Subcutaneous abdominal adipose tissue (tissue), 5 donors: ENCODE measurements around the gene HEXIM2.

Experiments
- H3K27ac ChIP-seq: one replicate; pipeline ENCODE4 v1.7.0; 2013; ENCODE audit warnings: low read depth, mild to moderate bottlenecking, inconsistent platforms, low read length, moderate library complexity
- H3K27me3 ChIP-seq, 5 donors: one replicate each; pipeline ENCODE4 v1.7.0; 2013; ENCODE audit warnings: low read length in 5 of 5, inconsistent platforms in 1 of 5; ENCODE audit not compliant: control insufficient read depth in 5 of 5, insufficient read depth in 4 of 5
- H3K36me3 ChIP-seq, 5 donors: one replicate each; pipeline ENCODE4 v1.7.0; 2013; ENCODE audit warnings: low read length in 5 of 5; ENCODE audit not compliant: control insufficient read depth in 5 of 5, insufficient read depth in 5 of 5
- H3K4me1 ChIP-seq, 5 donors: one replicate each; pipeline ENCODE4 v1.7.0; 2013; ENCODE audit warnings: low read length in 5 of 5, mild to moderate bottlenecking in 3 of 5, moderate library complexity in 1 of 5; ENCODE audit not compliant: control insufficient read depth in 5 of 5, insufficient read depth in 5 of 5
- H3K4me3 ChIP-seq, 5 donors: one replicate each; pipeline ENCODE4 v1.7.0; 2013; ENCODE audit warnings: low read length in 5 of 5, low read depth in 1 of 5
- H3K9ac ChIP-seq, 5 donors: one replicate each; pipeline ENCODE4 v1.7.0; 2013; ENCODE audit warnings: low read length in 5 of 5, mild to moderate bottlenecking in 4 of 5, moderate library complexity in 3 of 5
- H3K9me3 ChIP-seq, 5 donors: one replicate each; pipeline ENCODE4 v1.7.0; 2013; ENCODE audit warnings: low read length in 5 of 5; ENCODE audit not compliant: control insufficient read depth in 5 of 5
- donor health status: healthy.
- donor health status: healthy.
- donor health status: healthy.
- donor health status: healthy.
- donor health status: healthy.

Gene HEXIM2

DNA sequence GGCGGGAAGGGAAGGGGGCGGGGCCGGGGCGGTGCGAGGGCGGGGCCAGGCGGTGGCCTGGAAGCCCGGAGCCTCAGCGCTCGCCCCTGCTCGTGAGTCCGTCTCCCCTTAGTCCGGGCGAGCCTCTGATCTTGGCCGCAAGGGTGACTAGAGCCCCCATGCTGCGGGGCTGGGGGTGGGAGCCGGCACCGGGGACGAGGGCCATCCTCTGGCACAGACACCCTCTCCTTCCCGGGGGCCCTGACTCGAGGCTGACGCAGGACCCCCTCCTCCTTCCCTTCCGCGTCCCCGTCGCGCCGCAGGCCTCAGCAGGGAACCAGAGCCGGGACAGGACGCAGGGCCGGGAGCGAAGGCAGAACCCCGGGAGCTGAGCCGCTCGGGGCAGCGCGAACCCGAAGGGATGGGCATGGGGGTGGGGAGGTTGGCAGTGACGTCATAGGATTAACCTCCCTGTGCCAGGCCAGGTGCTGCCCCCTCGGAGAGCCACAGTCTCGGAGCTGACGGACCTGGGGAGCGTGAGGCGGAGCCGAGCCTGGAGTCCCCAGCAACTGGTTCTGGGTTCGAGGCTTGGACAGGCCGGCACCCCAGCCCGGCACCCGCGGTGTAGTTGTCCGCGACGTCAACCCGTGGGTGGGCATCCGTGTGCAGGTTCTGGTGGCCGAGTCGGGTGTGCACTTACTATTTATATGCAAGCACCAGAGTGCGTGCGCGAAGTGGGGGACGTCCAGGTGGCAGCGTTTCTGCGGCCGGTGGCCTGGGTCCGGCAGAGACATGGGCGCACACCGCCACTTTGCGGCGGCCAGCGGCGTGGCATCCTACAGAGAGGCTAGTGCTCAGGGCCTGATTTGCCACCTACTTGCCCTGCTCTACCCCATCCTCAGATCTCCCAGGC is 28.9 kb upstream of the HEXIM2 start:
- H3K4me1 ChIP-seq: peaks cover 11 to 75% (median 73%) of the 10 kb centered on the region in 5 donors
- peak overlapping the region in 4 of 5 donors; percentile 68 to 86 (median 79) for H3K9ac ChIP-seq

DNA sequence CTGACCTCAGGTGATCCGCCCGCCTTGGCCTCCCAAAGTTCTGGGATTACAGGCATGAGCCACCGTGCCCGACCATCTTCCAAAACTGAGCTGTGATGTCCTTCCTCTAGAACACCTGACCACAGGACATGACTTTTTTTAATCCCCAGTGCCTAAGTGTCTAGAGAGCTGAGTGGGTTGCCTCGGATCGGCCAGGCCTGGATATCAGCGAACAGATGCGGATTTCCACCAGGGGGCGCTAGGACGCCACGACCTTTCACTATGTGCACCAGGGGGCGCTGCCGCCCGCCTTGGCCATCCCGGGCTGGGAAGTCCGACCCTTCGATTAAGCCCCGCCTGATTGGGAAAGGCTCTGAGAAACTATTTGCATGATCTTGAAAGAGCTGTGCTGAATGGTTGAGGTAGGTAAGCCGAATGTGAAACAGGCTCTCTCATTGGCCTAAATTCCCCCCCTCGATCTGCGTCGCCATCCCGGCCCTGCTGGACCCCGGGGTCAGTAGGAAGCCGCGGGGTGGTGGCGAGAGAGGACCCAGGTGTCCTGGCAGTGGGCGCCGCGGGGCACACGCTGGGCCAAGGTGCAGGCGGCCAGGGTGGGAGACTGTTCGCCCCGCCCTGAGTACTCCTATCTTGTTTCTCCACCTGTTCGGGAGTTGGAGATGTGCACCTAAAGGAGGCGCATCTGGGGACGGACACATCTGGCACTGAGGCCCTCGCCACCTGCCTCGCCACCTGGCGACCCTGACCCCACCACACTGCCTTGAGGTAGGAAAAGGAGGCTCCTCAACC is 26.3 kb upstream of the HEXIM2 start, which contains the start of gene ACBD4:
Gene ACBD4 (plus strand): TSS at position 496 of the 786 bp plus-strand sequence. CDS start 458 bp downstream, outside the sequence.
- Histone ChIP-seq H3K27me3 (no peaks in the 10 kb centered on the region), H3K9me3 (no peaks in the 10 kb centered on the region), H3K9ac (peak within 1 kb of the TSS in 4 of 5 donors; percentile 62 to 90 (median 71)), H3K4me1 (peaks cover 5 to 56% (median 53%) of the 10 kb centered on the region in 5 donors), H3K4me3 (peak within 1 kb of the TSS; percentile 52 to 85 (median 81)), H3K27ac (peak within 1 kb of the TSS; percentile 78), H3K36me3 (peaks cover 0 to 8% (median 0%) of the 10 kb centered on the region in 5 donors)

More for the DNA sequence above, 28.9 kb upstream of the HEXIM2 start:
- Histone ChIP-seq H3K9me3 (no peaks in the 10 kb centered on the region), H3K27ac (peak overlapping the region; percentile 89), H3K27me3 (no peaks in the 10 kb centered on the region), H3K4me3 (peak overlapping the region in 4 of 5 donors; percentile 70 to 87 (median 78)), H3K36me3 (peaks cover 0 to under 1% (median 0%) of the 10 kb centered on the region in 5 donors)

DNA sequence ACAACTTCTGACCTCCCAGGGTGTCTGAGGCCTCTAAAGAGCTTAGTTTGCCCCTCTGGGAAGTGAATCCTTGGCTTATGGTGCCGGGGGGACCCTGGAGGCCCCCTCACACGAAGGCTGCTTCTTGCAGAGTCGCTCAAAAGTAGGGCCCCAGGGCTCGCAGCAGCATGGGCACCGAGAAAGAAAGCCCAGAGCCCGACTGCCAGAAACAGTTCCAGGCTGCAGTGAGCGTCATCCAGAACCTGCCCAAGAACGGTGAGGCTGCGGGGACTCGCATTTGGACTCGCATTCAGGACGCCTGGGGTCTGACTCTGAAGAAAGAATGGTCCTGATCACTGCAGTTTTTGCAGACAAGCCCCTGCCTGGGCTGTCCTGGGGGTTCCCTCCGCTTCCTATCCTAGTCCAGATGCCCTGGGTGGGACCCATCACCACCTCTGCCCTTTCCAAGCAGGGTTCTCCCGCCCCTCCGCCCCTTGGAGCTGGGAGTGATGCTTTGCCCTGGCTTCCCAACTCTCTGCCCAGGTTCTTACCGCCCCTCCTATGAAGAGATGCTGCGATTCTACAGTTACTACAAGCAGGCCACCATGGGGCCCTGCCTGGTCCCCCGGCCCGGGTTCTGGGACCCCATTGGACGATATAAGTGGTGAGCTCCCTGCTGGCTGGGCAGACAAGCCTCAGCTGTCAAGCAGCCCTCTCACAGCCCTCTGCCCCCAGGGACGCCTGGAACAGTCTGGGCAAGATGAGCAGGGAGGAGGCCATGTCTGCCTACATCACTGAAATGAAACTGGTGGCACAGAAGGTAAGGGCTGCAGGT is 25.5 kb upstream of the HEXIM2 start:
- Histone ChIP-seq H3K27me3 (no peaks in the 10 kb centered on the region), H3K9ac (peak overlapping the region in 4 of 5 donors; percentile 62 to 90 (median 71)), H3K4me3 (peak overlapping the region; percentile 52 to 85 (median 81)), H3K4me1 (peaks cover 5 to 48% (median 46%) of the 10 kb centered on the region in 5 donors), H3K36me3 (peaks cover 0 to 8% (median 0%) of the 10 kb centered on the region in 5 donors), H3K9me3 (no peaks in the 10 kb centered on the region), H3K27ac (peak overlapping the region; percentile 78)

DNA sequence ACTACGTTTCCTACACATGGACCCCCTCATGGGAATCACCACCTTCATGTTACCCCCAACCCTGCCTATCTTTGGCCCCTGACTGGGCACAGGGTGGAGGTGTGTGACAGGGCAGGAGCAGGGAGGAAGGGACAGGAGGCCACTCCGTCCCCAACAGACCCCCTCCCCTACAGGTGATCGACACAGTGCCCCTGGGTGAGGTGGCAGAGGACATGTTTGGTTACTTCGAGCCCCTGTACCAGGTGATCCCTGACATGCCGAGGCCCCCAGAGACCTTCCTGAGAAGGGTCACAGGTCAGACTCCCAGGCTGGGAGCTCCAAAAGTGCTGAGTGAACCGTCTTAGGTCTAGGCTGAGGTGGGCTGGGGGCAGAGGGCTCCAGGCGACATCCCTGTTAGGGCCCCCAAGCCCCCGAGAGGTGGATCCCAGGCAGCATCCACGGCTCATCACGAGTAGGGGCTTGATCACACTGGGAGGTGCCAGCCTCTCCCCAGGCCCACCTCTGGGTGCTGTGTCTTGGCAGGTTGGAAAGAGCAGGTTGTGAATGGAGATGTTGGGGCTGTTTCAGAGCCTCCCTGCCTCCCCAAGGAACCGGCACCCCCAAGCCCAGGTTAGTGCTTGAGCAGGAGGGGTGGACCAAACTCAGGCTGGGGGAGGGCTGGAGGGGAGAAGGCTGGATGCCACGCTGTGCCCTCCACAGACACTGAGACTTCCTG is 24.7 kb upstream of the HEXIM2 start:
- H3K27ac ChIP-seq: no peak overlapping the region
- H3K9ac ChIP-seq: peak overlapping the region in 2 of 5 donors; percentile 2 to 63

DNA sequence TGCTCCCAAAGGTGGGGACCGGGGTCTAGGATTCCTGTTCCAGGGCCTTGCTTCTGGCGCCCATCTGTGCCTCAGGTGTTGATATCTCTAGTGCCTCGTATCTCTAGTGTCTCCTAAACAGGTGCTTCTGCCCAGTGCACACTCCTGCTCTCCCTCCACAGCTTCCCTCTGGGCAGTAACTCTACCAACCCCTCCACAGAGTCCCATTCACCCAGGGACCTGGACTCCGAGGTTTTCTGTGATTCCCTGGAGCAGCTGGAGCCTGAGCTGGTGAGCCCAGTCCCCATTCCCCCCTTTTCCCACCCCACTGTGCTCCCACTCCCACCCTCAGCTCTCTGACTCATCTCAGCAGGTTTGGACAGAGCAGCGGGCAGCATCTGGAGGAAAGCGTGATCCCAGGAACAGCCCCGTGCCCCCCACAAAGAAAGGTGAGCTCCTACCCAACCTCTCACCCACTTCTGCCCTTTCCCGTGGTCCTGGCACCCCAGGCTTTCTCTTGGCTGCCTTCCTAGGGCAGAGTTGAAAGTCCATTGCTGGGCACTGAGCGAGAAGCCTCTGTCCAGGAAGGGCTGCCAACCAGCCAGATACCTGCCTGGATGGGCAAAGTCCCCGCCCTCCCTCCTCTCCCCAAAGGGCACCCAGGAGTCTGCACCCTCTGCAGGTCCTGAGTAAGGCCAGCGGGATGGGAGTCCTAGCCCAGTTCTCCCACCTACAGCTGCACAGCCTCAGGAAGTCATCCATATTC is 23.9 kb upstream of the HEXIM2 start:
- H3K36me3 ChIP-seq: peaks cover 0 to 8% (median 0%) of the 10 kb centered on the region in 5 donors
- peaks cover 5 to 38% (median 34%) of the 10 kb centered on the region in 5 donors for H3K4me1 ChIP-seq
- no peaks in the 10 kb centered on the region for H3K9me3 ChIP-seq
- H3K27me3 ChIP-seq: no peaks in the 10 kb centered on the region
- no peak overlapping the region for H3K4me3 ChIP-seq
- H3K27ac ChIP-seq: no peak overlapping the region
- peak overlapping the region in 2 of 5 donors; percentile 2 to 4 for H3K9ac ChIP-seq

More for the DNA sequence above, 24.7 kb upstream of the HEXIM2 start:
- Histone ChIP-seq H3K9me3 (no peaks in the 10 kb centered on the region), H3K27me3 (no peaks in the 10 kb centered on the region), H3K4me1 (peaks cover 5 to 40% (median 37%) of the 10 kb centered on the region in 5 donors), H3K4me3 (peak overlapping the region in 2 of 5 donors; percentile 81 to 83), H3K36me3 (peaks cover 0 to 8% (median 0%) of the 10 kb centered on the region in 5 donors)

DNA sequence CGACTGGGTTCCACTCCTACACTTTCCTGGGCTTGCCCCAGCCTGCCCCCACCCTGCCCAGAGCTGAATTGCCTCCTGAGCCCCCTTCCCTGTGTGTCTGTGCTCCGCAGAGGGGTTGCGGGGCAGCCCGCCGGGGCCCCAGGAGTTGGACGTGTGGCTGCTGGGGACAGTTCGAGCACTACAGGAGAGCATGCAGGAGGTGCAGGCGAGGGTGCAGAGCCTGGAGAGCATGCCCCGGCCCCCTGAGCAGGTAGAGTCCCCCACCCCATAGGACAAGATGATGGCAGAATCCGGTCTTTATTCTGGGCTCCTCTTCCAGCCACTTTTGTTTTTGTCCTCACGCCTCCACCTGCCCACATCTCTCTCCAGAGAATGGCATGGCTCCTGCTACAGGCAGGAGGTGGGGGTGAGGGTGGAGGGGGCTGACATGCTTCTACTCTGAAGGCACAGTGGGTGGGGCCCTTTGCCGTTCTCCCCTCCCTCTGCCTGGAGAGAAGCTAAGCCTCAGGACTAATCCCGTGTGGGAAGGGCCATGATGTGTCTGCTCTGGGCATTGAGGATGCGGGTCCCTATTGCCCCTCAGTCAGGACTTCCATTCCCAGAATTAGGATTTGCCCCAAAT is 22.7 kb upstream of the HEXIM2 start:
- no peaks in the 10 kb centered on the region for H3K9me3 ChIP-seq
- no peaks in the 10 kb centered on the region for H3K27me3 ChIP-seq
- H3K4me1 ChIP-seq: peaks cover 7 to 41% (median 39%) of the 10 kb centered on the region in 5 donors
- H3K4me3 ChIP-seq: no peak overlapping the region
- no peak overlapping the region for H3K9ac ChIP-seq
- peaks cover 0 to 8% (median 0%) of the 10 kb centered on the region in 5 donors for H3K36me3 ChIP-seq
- no peak overlapping the region for H3K27ac ChIP-seq

DNA sequence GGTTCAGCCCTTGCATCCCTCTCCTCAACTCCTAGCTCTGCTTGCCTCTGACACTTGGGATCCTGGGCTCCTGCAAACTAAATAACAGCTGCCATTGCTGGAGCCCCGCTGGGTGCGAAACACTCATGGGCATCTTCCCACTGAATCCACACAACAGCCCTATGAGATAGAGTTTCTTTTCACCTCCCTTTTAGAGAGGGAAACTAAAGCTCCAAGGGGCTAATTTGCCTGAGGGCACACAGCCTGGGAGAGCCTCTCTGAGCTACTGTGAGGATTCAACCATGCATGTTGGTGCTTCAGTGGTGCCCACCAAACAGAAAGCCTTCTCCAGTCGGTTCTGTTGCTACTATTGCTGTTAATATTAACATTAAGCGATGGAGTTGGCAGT is 22.1 kb upstream of the HEXIM2 start:
- no peak overlapping the region for H3K9ac ChIP-seq
- no peak overlapping the region for H3K4me3 ChIP-seq
- peaks cover 0 to 8% (median 0%) of the 10 kb centered on the region in 5 donors for H3K36me3 ChIP-seq
- no peaks in the 10 kb centered on the region for H3K27me3 ChIP-seq
- H3K27ac ChIP-seq: no peak overlapping the region
- no peaks in the 10 kb centered on the region for H3K9me3 ChIP-seq
- H3K4me1 ChIP-seq: peaks cover 7 to 45% (median 43%) of the 10 kb centered on the region in 5 donors

DNA sequence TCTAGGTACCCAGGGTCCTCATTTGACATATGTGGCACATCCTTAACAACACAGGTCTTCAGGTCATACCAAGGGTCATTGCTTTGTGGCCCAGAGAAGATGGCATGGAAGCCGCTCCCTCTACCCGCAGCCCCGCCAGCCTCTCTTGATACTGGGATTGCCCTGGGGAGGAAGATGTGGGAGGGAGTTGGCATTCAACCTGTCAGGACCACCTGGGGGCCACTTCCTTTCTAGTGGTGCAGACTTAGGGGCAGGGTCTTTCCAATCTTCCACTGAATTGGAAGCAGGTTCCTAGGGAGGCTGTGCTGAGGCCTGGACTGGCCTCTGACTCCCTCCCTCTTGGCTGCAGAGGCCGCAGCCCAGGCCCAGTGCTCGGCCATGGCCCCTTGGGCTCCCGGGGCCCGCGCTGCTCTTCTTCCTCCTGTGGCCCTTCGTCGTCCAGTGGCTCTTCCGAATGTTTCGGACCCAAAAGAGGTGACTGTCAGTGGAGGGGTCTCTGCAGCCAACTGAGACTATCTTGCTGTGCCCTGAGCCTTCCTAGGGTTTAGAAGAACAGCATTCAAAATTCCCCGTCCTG is 18.5 kb upstream of the HEXIM2 start:
- Histone ChIP-seq H3K9ac (peak overlapping the region in 4 of 5 donors; percentile 56 to 86 (median 76)), H3K9me3 (no peaks in the 10 kb centered on the region), H3K4me1 (peaks cover 8 to 44% (median 42%) of the 10 kb centered on the region in 5 donors), H3K36me3 (peaks cover 0 to 8% (median 0%) of the 10 kb centered on the region in 5 donors), H3K4me3 (peak overlapping the region in 3 of 5 donors; percentile 57 to 61 (median 59)), H3K27ac (peak overlapping the region; percentile 97), H3K27me3 (peaks cover 0 to 2% (median 0%) of the 10 kb centered on the region in 5 donors)
